Esophagus squamous epithelium (tissue), 4 donors: ENCODE results near the gene TCF4.

Source experiments
- CTCF ChIP-seq, 6 experiments: fragments of 450-650 bp in 4 of 6; fragments of 200-600 bp in 2 of 6; sonication (generic) in 2 of 6; IDR thresholded peaks; one replicate each; pipeline ENCODE4 v1.5.1; 2016 to 2019; ENCODE audit warnings: antibody characterized with exemption in 6 of 6, mild to moderate bottlenecking in 4 of 6, moderate library complexity in 4 of 6
- POLR2A ChIP-seq, 4 donors: fragments of 450-650 bp; IDR thresholded peaks; one replicate each; pipeline ENCODE4 v1.6.1; 2017; ENCODE audit warnings: antibody characterized with exemption in 4 of 4, mild to moderate bottlenecking in 4 of 4, moderate library complexity in 3 of 4

GRCh38 chr18:55310044-55310676 is 277.8 kb downstream of the TCF4 start:
- no peak for TF ChIP-seq CTCF (IDR thresholded peaks at IDR 0.05)
- TF ChIP-seq POLR2A (IDR thresholded peaks at IDR 0.05): no peak
